DOHH2 (cell line): ENCODE measurements around the gene MUC20.
"Not testable (repeated sequence)": the region's sequence is repeated elsewhere in the genome, so short reads cannot be mapped to it uniquely, and the experiment has no call there.

Experiments used
- CTCF ChIP-seq: fragments of 200-600 bp; sonication (generic); IDR thresholded peaks from one replicate; pipeline ENCODE4 v1.5.1; 2014; ENCODE audit warnings: antibody characterized with exemption, mild to moderate bottlenecking, low read depth, low read length; ENCODE audit not compliant: poor library complexity, severe bottlenecking
- EZH2phosphoT487 ChIP-seq: fragments of 200-600 bp; sonication (generic); IDR thresholded peaks from 2 replicates; pipeline ENCODE4 v1.6.1; 2017; ENCODE audit warnings: borderline replicate concordance, mild to moderate bottlenecking, antibody characterized with exemption, low read length, moderate library complexity, mixed read lengths

- not testable (repeated sequence) for TF ChIP-seq CTCF, EZH2phosphoT487
These were observed 38.6 kb upstream of the MUC20 start for GRCh38 chr3:195682104-195682742.
